ENCODE data around the gene FAM111A. TPM values are rescaled to one million over a fixed set of nuclear protein-coding genes. Genes with fewer than 3 reads are reported as not detected.

The FAM111A gene
- total RNA-seq, 1 donor from 2014 or later: 44.7 TPM

GRCh38 chr11:59157433-59157832, 14.8 kb downstream of the FAM111A start:
- no peak for DNase-seq (ENCODE audit: low read depth)
- H3K4me3 ChIP-seq (ENCODE audit: low read depth, low read length): no peak overlapping the region
- TF ChIP-seq CTCF (conservative IDR thresholded peaks at IDR 0.05; ENCODE audit: low read depth, low read length): no peak

GRCh38 chr11:59158206-59159068, 15.8 kb downstream of the FAM111A start:
- DNase-seq (ENCODE audit: low read depth): no peak
- no peak overlapping the region for H3K4me3 ChIP-seq (ENCODE audit: low read depth, low read length)
- peak; percentile 83 for TF ChIP-seq CTCF (conservative IDR thresholded peaks at IDR 0.05; ENCODE audit: low read depth, low read length)

GRCh38 chr11:59164028-59164427, 21.4 kb downstream of the FAM111A start:
- H3K4me3 ChIP-seq (ENCODE audit: low read depth, low read length): no peak overlapping the region
- TF ChIP-seq CTCF (conservative IDR thresholded peaks at IDR 0.05; ENCODE audit: low read depth, low read length): no peak
- no peak for DNase-seq (ENCODE audit: low read depth)

- peak; percentile 70 for TF ChIP-seq CTCF (conservative IDR thresholded peaks at IDR 0.05; ENCODE audit: low read depth, low read length)
- peak within 1 kb of the TSS; percentile 69 for H3K4me3 ChIP-seq (ENCODE audit: low read depth, low read length)
- peak; percentile 18 for DNase-seq (ENCODE audit: low read depth)
Observed at GRCh38 chr11:59171508-59172322, 29.1 kb downstream of the FAM111A start, which contains the start of gene DTX4. Gene DTX4 (plus strand): TSS chr11:59172132. CDS start chr11:59172596, 464 bp downstream.

GRCh38 chr11:59172345-59173079, 29.9 kb downstream of the FAM111A start:
- DNase-seq (ENCODE audit: low read depth): no peak

More at GRCh38 chr11:59172345-59173079, 29.9 kb downstream of the FAM111A start:
- no peak for TF ChIP-seq CTCF (conservative IDR thresholded peaks at IDR 0.05; ENCODE audit: low read depth, low read length)
- H3K4me3 ChIP-seq (ENCODE audit: low read depth, low read length): peak overlapping the region; percentile 69
